Stimulated activated CD4-positive, alpha-beta T cell treated with anti-CD3 and anti-CD28 coated beads, Interleukin-12 subunit alpha, Interleukin-12 subunit beta, amount 100 ng/mL, for 4 hours (primary cell): Measurements from ENCODE around the gene GARIN3.
"Not testable (repeated sequence)": the region's sequence is repeated elsewhere in the genome, so short reads cannot be mapped to it uniquely, and the experiment has no call there.

Experiments
- DNase-seq: peaks from one replicate; pipeline ENCODE4 v3.0.0-alpha.2; 2020

The GARIN3 gene

GRCh38 chr5:157166214-157167213 lies at the start of gene GARIN3:
Gene GARIN3 (minus strand): TSS chr5:157166264. CDS start chr5:157166168, 96 bp downstream.
- DNase-seq: no peak

DNA sequence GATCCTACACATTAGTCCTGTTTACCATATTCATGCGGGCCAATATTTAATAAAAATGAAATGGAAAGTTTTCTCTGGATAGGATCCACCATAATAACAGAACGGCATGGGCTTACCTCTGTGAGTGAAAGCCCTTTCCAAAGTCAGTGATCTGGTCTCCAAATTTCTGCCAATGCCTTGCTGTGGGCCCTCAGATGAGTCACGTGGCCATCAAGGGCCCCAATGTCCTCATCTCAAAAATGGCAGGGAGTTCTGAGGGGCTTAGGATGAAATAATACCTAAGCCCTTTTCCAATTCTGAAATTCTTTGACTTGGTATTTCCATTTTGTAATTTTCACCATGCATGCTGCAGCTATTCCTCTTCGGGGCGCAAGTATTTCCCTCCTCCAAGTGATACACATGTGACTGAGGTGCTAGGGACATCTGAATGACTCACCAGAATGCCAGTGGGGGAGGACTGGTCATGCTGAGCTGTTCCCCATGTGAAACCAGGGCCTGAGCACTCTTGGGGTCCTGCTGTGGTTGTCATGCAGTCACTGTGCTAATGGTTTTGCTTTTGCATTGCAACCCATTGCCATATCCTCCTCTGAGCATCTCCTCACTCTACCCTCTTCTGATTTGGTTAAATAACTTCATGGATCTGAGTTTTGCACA lies 49.6 kb upstream of the GARIN3 start:
- DNase-seq: no peak

DNA sequence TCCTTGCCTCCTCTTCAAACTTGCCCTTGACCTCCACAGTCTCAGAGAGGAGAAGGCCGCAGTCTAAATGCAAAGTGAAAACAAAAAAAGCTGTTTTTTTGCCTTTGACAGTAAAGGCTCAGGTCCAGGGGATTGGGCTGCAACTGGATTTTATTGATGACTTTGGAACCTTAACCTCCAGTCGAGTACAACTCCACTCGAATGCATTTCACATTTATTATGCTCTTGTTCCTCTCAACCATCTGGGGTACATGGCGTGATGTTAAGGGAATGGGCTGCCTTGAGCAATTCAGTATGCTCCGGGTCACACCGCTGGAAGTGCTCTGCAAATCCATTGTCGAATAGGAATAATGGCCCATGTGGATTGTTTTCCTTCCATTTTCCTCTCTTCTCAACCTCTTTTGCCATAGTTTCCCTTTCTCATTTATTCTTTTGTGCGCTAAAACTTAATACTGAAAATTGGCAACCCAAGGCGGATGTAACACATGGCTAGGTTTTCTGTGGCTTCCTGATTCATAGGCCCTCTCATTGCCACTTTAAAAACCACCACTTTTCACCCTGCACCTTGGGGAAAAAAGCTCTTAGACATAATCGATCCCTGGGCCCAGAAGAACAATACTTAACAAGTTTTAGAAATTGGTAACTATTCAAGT lies 48.9 kb upstream of the GARIN3 start:
- no peak for DNase-seq

GRCh38 chr5:157214415-157214814 lies 48.4 kb upstream of the GARIN3 start:
- no peak for DNase-seq

- DNase-seq: no peak
These were observed 47.6 kb upstream of the GARIN3 start for GRCh38 chr5:157213527-157214243.

DNA sequence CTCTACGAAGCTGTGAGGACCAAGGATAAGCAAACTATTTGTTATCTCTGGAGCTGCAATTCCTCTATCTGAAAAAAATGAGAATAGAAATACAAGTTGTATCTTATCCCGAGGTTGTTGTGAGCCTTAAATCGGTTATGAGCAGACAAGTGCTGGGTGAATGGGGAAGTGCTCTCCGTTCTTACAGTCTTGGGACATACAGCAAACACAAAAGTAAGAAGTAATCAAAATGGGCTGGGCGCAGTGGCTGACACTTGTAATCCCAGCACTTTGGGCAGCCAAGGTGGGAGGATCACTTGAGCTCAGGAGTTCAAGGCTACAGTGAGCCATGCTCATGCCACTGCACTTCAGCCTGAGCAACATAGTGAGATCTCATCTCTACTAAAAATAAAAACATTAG lies 46.2 kb upstream of the GARIN3 start:
- DNase-seq: no peak

GRCh38 chr5:157210652-157211051 lies 44.6 kb upstream of the GARIN3 start:
- DNase-seq: not testable (repeated sequence)

- DNase-seq: no peak
These were observed 39.6 kb upstream of the GARIN3 start for GRCh38 chr5:157205708-157206107.

- DNase-seq: no peak
These were observed 38.7 kb upstream of the GARIN3 start for GRCh38 chr5:157204765-157205164.

DNA sequence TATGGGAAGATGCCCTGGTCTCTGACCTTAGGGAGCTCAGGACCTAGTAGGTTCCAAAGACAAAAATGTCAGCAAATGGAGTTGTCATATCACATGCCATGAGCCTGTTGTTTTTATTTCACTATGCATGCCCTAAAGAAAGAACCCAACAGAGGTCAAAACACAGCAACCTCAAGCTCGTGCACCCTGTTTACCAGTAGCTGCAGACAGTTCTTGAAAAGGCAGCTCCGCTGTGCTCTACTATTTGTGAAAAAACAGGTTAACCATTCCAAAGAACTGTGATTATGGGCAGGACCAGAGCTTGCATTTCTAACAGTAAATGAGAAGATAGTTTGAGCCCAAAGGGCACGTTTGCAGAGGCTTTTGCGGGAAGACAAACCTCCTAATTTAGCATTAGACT lies 37.4 kb upstream of the GARIN3 start:
- DNase-seq: no peak

DNA sequence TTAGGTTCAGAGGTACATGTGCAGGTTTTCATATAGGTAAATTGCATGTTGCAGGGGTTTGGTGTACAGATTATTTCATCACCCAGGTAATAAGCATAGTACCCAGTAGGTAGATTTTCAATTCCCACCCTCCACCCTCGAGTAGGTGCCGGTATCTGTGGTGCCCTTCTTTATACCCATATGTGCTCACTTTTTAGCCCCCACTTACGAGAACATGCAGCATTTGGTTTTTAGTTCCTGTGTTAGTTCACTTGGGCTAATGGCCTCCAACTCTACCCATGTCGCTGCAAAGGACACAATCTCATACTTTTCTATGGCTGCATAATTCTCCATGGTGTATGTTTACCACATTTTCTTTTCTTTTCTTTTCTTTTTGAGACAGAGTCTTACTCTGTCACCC lies 35.8 kb upstream of the GARIN3 start:
- DNase-seq: no peak

- peak; percentile 46 for DNase-seq
These were observed 32.4 kb upstream of the GARIN3 start for GRCh38 chr5:157198277-157198986.

- no peak for DNase-seq
These were observed 31.0 kb upstream of the GARIN3 start for GRCh38 chr5:157197086-157197485.

DNA sequence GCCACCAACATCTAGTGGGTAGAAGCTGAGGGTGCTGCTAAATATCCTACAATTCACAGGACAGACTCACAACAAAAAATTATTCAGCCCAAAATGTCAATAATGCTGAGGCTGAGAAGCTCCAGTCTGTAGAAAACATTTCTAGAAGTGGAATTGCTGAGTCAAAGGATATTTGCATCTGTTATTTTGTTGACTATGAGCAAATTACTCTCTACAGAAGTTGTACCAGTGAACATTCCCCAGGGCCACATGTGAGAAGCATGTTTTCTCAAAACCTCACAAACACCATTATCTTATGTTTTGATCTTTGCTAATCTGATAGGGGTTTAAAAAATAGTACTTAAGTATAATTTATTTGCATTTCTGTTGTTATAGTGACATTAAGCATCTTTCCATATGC lies 30.0 kb upstream of the GARIN3 start:
- no peak for DNase-seq

GRCh38 chr5:157193699-157194424 lies 27.8 kb upstream of the GARIN3 start:
- no peak for DNase-seq

DNA sequence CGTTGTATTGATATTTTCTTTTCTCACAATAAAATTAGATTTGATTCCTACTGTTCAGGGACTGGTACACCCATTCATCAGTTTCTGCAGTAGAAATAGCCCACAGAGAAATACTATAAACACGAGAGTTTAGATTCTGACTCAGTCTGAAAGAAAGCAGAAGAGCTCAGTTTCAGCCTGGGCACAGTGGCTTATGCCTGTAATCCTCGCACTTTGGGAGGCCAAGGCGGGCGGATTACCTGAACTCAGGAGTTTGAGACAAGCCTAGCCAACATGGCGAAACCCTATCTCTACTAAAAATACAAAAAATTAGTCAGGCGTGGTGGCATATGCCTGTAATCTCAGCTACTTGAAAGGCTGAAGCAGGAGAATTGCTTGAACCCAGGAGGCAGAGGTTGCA lies 23.2 kb upstream of the GARIN3 start:
- DNase-seq: peak; percentile 42

- no peak for DNase-seq
These were observed 22.2 kb upstream of the GARIN3 start for GRCh38 chr5:157188270-157188669.

- DNase-seq: no peak
These were observed 21.1 kb upstream of the GARIN3 start for GRCh38 chr5:157187046-157187754.

- DNase-seq: no peak
These were observed 20.4 kb upstream of the GARIN3 start for GRCh38 chr5:157186309-157187045.

DNA sequence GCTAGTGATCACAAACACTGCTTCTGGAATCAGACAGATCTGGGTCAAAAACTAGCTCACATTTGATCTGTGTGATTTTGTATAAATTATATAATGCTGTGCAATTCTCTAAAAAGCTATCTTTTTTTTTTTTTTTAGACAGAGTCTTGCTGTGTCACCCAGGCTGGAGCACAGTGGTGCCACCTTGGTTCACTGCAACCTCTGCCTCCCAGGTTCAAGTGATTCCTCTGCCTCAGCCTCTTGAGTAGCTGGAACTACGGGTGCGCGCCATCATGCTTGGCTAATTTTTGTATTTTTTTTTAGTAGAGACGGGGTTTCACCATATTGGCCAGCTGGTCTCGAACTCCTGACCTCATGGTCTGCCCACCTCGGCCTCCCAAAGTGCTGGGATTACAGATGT lies 19.1 kb upstream of the GARIN3 start:
- not testable (repeated sequence) for DNase-seq
